NCI-H2107 treated with DMSO at 0.1 percent for 48 hours (cell line): ENCODE measurements around the gene ARAP2.

ENCODE experiments used
- DNase-seq: peaks from one replicate; lab custom pipeline; 2025; ENCODE audit not compliant: unreplicated experiment; lab: John Stamatoyannopoulos, UW

ARAP2 gene

GRCh38 chr4:36137336-36137735, 107.0 kb downstream of the ARAP2 start:
- no peak for DNase-seq

GRCh38 chr4:36133658-36134057, 110.7 kb downstream of the ARAP2 start:
- DNase-seq, result no peak

- no peak for DNase-seq
These were observed 111.2 kb downstream of the ARAP2 start for GRCh38 chr4:36133086-36133485.

GRCh38 chr4:36130641-36131040, 113.7 kb downstream of the ARAP2 start:
- no peak for DNase-seq

- no peak for DNase-seq
These were observed 115.6 kb downstream of the ARAP2 start for GRCh38 chr4:36128689-36129088.

- no peak for DNase-seq
These were observed 120.4 kb downstream of the ARAP2 start for GRCh38 chr4:36123906-36124305.

GRCh38 chr4:36115312-36115711, 129.0 kb downstream of the ARAP2 start:
- no peak for DNase-seq

- DNase-seq, result peak; percentile 77
These were observed 133.1 kb downstream of the ARAP2 start for GRCh38 chr4:36111172-36111571.

- DNase-seq, result no peak
These were observed 144.8 kb downstream of the ARAP2 start for GRCh38 chr4:36099509-36099908.

GRCh38 chr4:36094995-36095394, 149.3 kb downstream of the ARAP2 start:
- DNase-seq, result no peak

- DNase-seq, result no peak
These were observed 152.3 kb downstream of the ARAP2 start for GRCh38 chr4:36091997-36092396.

- DNase-seq, result peak; percentile 22
These were observed 155.8 kb downstream of the ARAP2 start for GRCh38 chr4:36088542-36088941.

- DNase-seq, result no peak
These were observed 158.0 kb downstream of the ARAP2 start for GRCh38 chr4:36086261-36086786.

- no peak for DNase-seq
These were observed 161.5 kb downstream of the ARAP2 start for GRCh38 chr4:36082817-36083216.

- no peak for DNase-seq
These were observed 163.1 kb downstream of the ARAP2 start for GRCh38 chr4:36081185-36081584.

- no peak for DNase-seq
These were observed 164.6 kb downstream of the ARAP2 start for GRCh38 chr4:36079666-36080065.

GRCh38 chr4:36078319-36078718, 166.0 kb downstream of the ARAP2 start:
- no peak for DNase-seq

GRCh38 chr4:36072529-36072928, 171.8 kb downstream of the ARAP2 start:
- DNase-seq, result no peak

GRCh38 chr4:36067116-36067515, 177.2 kb downstream of the ARAP2 start:
- no peak for DNase-seq

GRCh38 chr4:36065274-36065871, 178.9 kb downstream of the ARAP2 start:
- no peak for DNase-seq

- DNase-seq, result no peak
These were observed 180.2 kb downstream of the ARAP2 start for GRCh38 chr4:36064117-36064516.

- no peak for DNase-seq
These were observed 188.2 kb downstream of the ARAP2 start for GRCh38 chr4:36056136-36056535.

- DNase-seq, result no peak
These were observed 189.5 kb downstream of the ARAP2 start for GRCh38 chr4:36054694-36055422.
